WI38 (cell line): ENCODE results near the gene TOR4A.
A peak's percentile ranks its signal among the peaks of the same experiment; 100 is the strongest.

ENCODE experiments used
- H3K4me3 ChIP-seq: 2 replicates; pipeline ENCODE4 v1.5.1; 2011; ENCODE audit warnings: low read depth, mild to moderate bottlenecking, control low read depth, low read length
- TF ChIP-seq, protein P1 (sequence below): IDR thresholded peaks from 2 replicates; pipeline ENCODE4 v1.5.1; 2012; ENCODE audit warnings: low read depth, mild to moderate bottlenecking, control low read depth, low read length

Gene TOR4A

DNA sequence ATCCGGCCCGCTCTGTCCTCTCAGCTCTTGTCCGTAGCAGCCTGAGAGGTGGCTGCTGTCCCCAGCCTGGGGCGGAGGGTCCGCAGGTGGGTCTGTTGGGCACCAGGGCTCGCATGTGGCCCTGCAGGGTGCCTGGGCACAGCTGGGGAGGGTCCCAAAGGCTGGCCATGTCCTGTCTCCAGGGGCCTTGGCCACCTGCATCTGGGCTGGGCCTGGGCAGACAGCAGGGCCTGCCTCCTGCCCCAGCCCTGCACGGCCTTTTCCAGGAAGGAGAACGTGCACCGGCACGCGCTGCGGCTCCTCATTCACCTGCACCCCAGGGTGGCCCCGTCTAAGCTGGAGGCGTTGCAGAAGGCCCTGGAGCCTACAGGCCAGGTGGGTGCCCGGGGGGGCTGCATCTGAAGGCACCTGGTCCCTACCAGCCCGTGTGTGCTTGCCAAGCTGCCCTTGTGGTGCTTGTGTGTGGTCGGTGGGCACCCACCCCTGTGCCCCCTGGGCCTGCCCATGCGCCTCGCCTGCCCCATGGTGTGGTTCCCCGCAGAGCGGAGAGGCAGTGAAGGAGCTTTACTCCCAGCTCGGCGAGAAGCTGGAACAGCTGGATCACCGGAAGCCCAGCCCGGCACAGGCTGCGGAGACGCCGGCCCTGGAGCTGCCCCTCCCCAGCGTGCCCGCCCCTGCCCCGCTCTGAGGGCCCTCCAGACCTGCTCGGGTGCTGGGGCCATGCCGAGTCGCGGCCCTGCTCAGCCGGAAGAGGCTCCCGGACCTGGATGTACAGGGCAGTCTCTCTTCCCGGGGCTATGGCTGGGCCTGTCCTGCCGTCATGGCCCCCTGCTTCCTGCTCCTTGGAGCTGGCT, 5.1 kb upstream of the TOR4A start:
- TF ChIP-seq, protein P1, sequence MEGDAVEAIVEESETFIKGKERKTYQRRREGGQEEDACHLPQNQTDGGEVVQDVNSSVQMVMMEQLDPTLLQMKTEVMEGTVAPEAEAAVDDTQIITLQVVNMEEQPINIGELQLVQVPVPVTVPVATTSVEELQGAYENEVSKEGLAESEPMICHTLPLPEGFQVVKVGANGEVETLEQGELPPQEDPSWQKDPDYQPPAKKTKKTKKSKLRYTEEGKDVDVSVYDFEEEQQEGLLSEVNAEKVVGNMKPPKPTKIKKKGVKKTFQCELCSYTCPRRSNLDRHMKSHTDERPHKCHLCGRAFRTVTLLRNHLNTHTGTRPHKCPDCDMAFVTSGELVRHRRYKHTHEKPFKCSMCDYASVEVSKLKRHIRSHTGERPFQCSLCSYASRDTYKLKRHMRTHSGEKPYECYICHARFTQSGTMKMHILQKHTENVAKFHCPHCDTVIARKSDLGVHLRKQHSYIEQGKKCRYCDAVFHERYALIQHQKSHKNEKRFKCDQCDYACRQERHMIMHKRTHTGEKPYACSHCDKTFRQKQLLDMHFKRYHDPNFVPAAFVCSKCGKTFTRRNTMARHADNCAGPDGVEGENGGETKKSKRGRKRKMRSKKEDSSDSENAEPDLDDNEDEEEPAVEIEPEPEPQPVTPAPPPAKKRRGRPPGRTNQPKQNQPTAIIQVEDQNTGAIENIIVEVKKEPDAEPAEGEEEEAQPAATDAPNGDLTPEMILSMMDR: no peak
- H3K4me3 ChIP-seq: no peak overlapping the region

DNA sequence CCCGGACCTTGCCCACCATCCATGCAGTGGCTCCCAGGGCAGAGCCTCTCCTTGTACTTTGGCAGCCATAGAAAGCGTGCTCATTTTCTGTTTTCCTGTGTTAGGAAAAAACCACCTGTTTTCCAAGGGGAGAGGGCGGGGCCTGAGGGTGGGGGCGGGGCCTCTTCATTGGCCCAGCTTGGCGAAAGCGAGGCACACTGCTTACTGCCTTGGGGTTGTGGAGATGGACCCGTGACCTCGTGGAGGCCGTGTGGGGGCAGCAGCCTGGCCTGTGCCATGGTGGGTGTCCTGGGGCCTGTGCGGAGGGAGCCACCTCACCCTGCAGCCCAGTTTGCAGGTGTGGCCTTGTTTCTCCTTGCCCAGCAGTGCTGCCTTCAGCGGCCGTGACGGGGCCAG, 4.4 kb upstream of the TOR4A start:
- TF ChIP-seq, protein P1: no peak
- no peak overlapping the region for H3K4me3 ChIP-seq

DNA sequence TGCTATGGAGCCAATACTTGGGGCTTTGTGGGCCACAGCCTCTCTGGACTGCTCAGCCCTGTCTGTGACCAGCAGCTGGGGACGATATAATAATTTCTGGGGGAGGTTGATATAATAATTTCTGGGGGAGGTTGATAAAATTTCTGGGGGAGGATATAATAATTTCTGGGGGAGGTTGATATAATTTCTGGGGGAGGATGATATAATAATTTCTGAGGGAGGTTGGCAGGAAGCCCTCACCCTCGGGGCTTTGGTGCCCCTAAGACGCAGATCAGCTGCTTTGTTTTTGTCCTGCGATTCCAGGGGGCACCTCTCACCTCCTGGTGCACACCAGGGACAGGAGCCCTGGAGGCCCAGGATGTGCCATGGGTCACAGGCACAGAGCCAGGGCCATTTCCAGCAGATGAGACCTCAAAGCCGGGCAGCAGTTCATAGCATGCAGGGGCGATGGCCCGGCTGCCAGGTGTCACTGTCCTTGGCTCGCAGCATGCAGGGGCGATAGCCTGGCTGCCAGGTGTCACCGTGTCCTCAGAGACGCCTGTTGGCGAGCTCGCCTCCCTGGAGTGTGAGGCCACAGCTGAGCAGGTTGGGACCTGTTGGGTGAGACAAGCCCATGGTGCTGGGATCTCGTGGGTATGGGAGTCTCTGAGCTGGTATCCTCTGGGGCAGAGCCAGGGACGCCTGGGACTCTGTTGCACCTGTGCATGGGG, 3.8 kb upstream of the TOR4A start:
- H3K4me3 ChIP-seq: no peak overlapping the region
- TF ChIP-seq, protein P1: no peak

DNA sequence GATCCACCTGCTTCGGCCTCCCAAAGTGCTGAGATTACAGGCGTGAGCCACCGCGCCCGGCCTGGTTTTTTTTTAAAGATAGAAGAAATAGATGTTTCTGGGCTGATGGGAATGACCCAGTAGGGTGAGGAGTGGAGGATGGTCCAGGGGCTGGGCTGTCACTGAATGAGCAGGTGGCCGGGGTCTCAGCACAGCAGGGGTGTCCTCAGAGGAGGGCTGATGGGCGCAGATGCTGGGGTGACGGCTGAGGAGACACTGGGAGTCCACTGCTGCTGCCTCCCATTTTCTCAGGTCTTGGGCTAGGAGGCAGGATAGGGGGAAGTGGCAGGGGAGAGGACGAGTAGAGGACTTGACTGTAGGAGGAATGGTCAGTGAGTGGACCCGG, 2.3 kb upstream of the TOR4A start:
- TF ChIP-seq, protein P1: no peak
- H3K4me3 ChIP-seq: no peak overlapping the region

DNA sequence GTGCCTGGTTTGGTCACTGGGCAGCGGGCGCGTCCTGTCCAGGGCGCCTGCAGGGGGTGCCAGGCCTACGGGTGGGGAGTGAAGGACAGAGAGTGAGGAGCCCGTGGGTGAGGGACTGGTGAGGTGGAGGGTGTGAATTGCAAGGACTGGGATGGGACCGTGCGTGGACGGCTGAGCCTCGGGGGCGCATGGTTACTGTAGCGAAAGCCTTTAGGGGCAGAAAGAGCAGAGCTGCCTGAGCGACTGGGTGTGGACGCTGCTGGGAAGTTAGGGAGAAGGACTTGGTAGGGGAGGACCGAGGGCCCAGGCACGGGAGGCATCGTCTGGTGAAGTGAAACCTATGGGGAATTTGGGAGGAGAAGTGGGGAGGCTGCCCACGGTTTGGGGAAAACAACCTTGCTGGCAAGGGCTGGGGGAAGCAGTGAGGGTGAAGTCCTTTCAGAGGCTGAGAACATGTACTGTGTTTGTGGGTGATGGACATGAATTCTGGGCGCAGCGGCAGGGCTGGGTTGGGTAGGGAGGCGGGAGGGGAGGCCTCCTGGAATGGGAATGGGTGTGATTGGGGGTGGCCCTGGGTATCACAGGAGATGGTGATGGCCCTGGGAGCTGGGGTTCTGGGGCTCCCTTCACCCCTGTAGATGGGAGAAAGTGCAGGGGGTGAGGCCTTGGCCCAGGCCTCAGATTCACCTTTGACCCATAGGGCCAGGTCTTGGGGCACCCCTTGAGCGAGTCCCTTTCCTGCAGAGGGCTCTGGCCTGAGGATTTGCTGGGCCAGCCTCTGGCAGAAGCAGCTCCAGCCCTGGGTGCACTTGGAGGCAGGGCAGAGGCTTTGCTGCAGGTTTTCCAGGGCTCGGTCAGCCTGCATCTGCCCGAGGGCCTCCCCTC, 1.7 kb upstream of the TOR4A start:
- no peak overlapping the region for H3K4me3 ChIP-seq
- TF ChIP-seq, protein P1: no peak

DNA sequence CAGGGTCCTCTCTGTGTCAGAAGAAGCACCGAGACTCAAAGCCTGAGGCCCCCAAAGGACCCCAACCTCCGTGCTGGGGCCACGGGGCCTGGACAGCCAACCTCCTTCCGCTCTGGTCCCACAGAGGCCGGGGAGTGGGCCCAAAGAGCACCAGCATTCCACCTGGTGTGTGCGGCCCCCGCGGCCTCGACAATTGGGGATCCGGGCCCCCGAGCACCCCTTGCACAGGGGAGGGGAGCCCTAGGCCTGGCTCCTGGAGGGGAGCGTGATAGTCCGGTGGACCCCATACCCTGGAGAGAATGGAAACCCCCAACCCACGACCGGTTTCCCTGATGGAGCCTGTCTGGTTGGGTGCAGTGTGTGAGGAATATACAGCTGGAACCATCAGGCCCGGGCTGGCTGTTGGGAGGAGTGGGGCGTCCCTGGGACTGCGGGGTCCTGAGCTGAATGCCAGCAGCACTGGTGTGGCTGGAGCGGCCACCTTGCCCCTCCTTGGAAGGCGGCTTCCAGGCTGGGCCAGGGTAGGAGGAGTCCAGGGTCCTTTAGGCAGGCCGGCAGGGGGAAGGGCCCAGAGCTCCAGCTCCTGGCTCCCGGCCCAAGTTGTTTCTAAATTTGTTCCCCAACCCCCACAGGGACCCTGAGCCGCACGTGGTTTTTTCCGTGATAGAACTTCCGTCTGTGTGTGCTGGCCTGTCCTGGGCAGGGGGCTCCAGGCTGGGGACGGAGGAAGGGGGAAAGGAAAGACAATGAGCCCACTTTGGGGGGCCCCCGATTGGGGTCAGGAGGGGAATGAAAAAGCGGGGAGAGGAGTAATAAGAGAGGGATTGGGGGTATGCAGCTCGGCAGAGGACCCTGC, 825 bp upstream of the TOR4A start:
- TF ChIP-seq, protein P1: no peak
- H3K4me3 ChIP-seq: peak overlapping the region; percentile 73
